Retinal pigment epithelial cell (primary cell): Measurements from ENCODE around the gene TRIM17.

Experiments
- DNase-seq: peaks from one replicate; pipeline ENCODE4 v3.0.0-alpha.2; 2010; ENCODE audit warnings: low read depth
- H3K4me3 ChIP-seq: 2 replicates; pipeline ENCODE4 v1.5.1; 2011; ENCODE audit warnings: mild to moderate bottlenecking, low read length, control low read depth, moderate library complexity
- TF ChIP-seq, protein P1 (sequence below): conservative IDR thresholded peaks from 2 replicates; pipeline ENCODE4 v1.5.1; 2011; ENCODE audit warnings: low read depth, low read length, control low read depth, inconsistent platforms

The TRIM17 gene

DNA sequence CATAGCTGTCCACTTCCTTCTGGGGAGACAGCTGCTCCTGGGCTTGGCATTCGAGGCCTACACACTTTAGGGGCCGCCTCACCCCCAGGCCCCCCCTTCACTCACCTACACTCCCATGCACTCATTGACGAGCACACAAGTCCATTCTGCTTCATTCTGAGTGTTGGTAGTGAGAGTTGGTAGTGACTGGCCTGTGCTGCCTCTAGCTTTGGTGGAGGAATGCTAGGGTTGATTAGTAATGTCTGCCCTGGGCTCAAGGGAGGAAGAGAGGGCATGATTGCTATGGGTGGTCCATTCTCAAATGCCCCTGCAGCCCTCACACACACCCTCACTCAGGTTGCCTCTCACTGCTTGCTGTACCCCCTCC lies 40.4 kb downstream of the TRIM17 start:
- no peak for DNase-seq
- H3K4me3 ChIP-seq = no peak overlapping the region
- TF ChIP-seq, protein P1, sequence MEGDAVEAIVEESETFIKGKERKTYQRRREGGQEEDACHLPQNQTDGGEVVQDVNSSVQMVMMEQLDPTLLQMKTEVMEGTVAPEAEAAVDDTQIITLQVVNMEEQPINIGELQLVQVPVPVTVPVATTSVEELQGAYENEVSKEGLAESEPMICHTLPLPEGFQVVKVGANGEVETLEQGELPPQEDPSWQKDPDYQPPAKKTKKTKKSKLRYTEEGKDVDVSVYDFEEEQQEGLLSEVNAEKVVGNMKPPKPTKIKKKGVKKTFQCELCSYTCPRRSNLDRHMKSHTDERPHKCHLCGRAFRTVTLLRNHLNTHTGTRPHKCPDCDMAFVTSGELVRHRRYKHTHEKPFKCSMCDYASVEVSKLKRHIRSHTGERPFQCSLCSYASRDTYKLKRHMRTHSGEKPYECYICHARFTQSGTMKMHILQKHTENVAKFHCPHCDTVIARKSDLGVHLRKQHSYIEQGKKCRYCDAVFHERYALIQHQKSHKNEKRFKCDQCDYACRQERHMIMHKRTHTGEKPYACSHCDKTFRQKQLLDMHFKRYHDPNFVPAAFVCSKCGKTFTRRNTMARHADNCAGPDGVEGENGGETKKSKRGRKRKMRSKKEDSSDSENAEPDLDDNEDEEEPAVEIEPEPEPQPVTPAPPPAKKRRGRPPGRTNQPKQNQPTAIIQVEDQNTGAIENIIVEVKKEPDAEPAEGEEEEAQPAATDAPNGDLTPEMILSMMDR = no peak

DNA sequence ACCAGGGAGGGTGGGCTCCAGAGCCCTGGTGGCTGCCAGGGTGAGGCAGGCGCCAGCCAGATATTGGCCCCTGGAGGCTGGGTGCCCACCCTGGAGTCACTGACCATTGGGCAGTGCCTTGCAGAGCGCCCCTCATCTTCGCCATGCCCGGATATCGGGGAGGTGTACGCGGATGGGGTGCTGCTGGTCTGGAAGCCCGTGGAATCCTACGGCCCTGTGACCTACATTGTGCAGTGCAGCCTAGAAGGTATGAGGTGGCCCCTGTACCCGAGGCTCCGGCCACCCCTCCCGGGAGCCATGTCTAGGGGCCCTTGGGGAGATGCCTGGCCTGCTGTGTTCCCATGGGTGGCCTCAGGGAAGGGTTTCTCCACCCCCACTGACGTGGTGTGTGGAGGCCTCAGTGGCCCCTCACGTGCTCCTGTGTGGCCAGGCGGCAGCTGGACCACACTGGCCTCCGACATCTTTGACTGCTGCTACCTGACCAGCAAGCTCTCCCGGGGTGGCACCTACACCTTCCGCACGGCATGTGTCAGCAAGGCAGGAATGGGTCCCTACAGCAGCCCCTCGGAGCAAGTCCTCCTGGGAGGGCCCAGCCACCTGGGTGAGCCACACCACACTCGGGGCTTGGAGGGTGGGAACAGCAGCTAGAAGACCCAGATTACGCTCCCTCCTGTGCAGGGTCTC lies 40.9 kb downstream of the TRIM17 start:
- no peak overlapping the region for H3K4me3 ChIP-seq
- TF ChIP-seq, protein P1 = no peak

DNA sequence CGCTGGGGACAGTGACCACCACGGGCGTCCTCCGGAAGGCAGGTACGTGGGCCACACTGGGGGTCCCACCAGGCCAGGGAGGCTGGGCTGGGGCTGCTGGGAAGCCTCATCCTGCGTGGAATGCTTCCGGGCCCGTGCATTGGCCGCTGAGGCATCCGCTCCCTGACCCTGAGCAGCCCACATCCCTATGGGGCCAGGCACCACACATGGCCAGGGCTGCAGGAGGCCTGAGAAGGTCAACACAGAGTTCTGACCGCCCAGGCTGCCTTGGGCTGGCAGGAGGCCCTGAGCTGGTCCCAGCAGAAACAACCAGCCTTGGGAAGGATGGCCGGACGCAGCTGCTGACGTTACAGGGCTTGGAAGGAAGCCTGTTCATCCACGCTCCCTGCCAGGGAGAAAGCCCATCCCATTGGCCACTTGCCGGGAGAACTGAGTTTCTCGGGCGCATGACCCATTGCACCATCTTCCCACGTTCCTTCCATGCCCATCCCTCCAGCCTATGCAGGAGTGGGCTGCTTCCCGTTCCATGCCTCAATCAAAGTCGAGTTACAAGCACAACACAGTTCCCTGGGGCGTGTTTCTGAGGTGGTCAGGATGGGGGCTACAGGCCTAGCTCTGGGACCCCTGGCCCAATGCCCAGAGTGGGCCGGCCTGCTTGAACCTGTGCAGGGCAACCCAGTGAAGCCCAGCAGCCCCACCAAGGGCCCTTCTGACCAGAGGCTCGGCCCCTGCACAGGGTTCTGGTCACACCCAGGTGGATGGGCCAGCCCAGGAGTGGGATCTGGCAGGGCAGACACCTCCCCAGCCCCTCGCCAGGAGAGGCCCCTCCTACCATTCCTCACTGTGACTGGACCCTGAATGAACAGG lies 41.7 kb downstream of the TRIM17 start:
- no peak overlapping the region for H3K4me3 ChIP-seq
- TF ChIP-seq, protein P1 = no peak
- no peak for DNase-seq

More for the DNA sequence above, 40.9 kb downstream of the TRIM17 start:
- DNase-seq = no peak

DNA sequence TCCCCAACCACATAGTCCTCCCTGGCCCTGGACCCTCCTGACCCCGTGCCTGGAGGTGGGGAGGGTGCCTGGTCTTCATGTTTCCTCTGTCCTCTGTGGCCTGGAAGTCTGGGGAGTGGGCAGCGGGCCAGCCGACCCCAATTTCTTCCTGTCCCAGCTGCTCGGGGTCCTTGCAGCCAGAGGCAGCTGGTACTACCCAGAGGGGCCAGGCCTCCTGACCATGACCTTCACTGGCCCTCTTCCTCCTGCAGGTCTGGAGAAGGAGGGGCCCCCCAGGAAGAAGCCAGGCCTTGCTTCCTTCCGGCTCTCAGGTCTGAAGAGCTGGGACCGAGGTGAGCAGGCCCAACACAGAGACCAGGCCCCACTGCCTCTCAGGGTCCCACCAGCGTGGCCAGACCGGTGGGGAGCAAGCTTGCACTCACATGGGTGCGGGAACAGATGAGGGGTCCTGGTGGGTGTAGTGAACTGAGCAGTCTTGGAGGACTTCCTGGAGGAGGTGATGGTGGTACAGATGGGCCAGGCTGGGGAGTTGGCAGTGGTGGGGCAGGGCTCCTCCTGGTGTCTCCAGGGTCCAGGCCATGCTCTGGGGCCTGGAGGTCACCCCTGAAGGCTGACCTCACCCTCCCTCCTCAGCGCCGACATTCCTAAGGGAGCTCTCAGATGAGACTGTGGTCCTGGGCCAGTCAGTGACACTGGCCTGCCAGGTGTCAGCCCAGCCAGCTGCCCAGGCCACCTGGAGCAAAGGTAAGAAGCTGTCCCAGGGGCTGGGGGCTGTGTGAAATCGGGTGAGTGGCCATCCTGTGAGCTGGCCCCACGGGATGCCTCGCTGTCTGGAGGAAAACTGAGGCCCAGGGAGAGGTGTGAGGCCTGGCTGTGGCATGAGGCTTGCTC lies 42.7 kb downstream of the TRIM17 start:
- TF ChIP-seq, protein P1 = no peak
- no peak overlapping the region for H3K4me3 ChIP-seq
- DNase-seq = no peak

DNA sequence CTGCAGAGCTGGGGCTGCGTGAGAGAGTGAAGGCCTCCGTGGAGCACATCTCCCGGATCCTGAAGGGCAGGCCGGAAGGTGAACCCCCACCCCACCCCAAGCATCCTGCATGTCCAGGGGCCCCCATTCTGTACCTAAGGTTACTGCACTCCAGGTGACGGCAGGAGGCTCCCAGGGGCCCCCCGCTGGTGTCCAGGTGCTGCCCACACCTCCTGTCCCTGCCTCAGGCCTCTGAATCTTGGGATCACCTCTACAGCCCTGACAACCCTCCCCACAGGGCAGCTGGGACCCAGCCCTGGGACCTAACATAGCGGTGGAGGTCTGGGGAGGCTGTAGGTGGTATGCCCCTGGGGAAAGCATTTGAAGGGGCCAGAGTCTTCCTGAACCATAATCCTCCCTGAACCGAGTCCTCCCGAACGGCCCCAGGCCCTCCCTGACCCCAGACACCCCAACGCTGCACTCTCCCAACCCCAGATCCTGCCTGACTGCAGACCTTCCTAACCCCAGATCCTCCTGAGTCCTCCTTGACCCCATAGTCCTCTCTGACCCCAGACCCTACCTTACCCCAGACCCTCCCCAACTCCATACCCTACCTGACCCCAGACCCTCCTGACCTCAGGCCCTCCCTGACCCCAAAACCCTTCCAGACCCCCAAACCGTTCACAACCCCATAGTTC lies 43.5 kb downstream of the TRIM17 start:
- no peak overlapping the region for H3K4me3 ChIP-seq
- TF ChIP-seq, protein P1 = no peak
- DNase-seq = no peak

- no peak for DNase-seq
- TF ChIP-seq, protein P1 = no peak
- no peak overlapping the region for H3K4me3 ChIP-seq
Measured at GRCh38 chr1:228372183-228373003, 44.3 kb downstream of the TRIM17 start.
